ENCODE data around the gene GLP2R. TPM values are rescaled to one million over a fixed set of nuclear protein-coding genes. Genes with fewer than 3 reads are reported as not detected.

The GLP2R gene
- total RNA-seq, 4 donors from 2014 or later: 3.9 to 7.5 (median 5.9) TPM

GRCh38 chr17:9824797-9825338 is 856 bp upstream of the GLP2R start:
- no peak for TF ChIP-seq CTCF (IDR thresholded peaks at IDR 0.05; ENCODE audit: low read depth)

GRCh38 chr17:9828296-9829295 is 2.9 kb downstream of the GLP2R start:
- TF ChIP-seq CTCF (IDR thresholded peaks at IDR 0.05; ENCODE audit: low read depth): no peak

- TF ChIP-seq CTCF (IDR thresholded peaks at IDR 0.05; ENCODE audit: low read depth): no peak
These were observed 3.6 kb downstream of the GLP2R start for GRCh38 chr17:9829343-9829742.

GRCh38 chr17:9830711-9831110 is 5.0 kb downstream of the GLP2R start:
- TF ChIP-seq CTCF (IDR thresholded peaks at IDR 0.05; ENCODE audit: low read depth): no peak

- TF ChIP-seq CTCF (IDR thresholded peaks at IDR 0.05; ENCODE audit: low read depth): no peak
These were observed 8.2 kb downstream of the GLP2R start for GRCh38 chr17:9833922-9834321.

GRCh38 chr17:9837551-9838471 is 12.1 kb downstream of the GLP2R start:
- no peak for TF ChIP-seq CTCF (IDR thresholded peaks at IDR 0.05; ENCODE audit: low read depth)
